Coronary artery (tissue), 2 donors: Measurements from ENCODE around the gene SEZ6L.

Experiments
- DNase-seq: peaks from one replicate; pipeline ENCODE4 v3.0.0-alpha.2; 2017; ENCODE audit warnings: low spot score
- H3K27ac ChIP-seq, 2 donors: fragments of 200-600 bp; sonication (generic); one replicate each; pipeline ENCODE4 v1.5.1; 2016 to 2019
- H3K4me3 ChIP-seq: fragments of 200-600 bp; sonication (generic); 2 replicates; pipeline ENCODE4 v1.5.1; 2016; ENCODE audit warnings: mild to moderate bottlenecking, moderate library complexity
- CTCF ChIP-seq: fragments of 200-600 bp; sonication (generic); IDR thresholded peaks from one replicate; pipeline ENCODE4 v1.5.1; 2019; ENCODE audit warnings: antibody characterized with exemption

SEZ6L gene

DNA sequence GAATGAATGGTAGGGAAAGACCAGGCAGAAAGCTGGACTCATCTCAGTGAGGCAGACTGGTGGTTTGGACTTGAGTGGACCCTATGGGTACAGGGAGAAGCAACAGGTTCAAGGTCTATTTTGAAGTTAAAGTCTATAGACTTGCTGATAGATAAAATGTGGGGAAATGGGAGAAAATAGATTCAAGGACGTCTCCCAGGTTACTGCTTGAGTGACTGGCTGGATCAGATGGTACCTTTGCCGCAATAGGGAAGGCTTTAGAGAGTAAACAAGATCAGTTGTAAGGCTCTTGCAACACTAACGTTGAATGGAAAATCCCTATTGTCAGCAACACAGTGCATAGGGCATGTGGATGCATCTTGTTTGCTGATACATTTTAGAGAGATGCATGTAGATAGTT, 27.4 kb downstream of the SEZ6L start:
- Histone ChIP-seq H3K4me3 (no peak overlapping the region), H3K27ac (no peak overlapping the region)
- TF ChIP-seq CTCF = no peak
- DNase-seq = no peak

- Histone ChIP-seq H3K27ac (no peak overlapping the region), H3K4me3 (no peak overlapping the region)
- DNase-seq = peak; percentile 21
- TF ChIP-seq CTCF = no peak
These were observed 28.2 kb downstream of the SEZ6L start for GRCh38 chr22:26197425-26197824.

DNA sequence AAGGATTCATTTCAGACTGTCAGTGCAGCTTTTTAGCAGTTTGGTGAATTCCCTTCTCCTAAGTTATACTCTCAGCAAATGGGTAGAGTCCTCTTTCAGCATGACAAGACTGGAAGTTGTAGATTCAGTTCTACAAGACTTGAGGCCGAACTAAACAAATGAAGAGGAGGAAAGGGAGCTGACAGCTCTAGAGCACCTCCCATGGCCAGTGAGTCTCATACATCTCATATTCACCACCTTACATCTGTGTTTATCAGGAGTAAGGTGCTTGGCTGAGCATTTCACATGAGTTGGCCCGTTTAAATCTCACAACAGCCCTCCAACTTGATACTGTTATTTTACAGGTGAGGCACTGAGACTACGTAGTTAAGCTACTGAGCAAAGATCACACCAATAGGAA, 30.4 kb downstream of the SEZ6L start:
- TF ChIP-seq CTCF = no peak
- no peak overlapping the region for H3K4me3 ChIP-seq
- H3K27ac ChIP-seq = no peak overlapping the region
- no peak for DNase-seq

- DNase-seq = peak; percentile 3
- H3K4me3 ChIP-seq = no peak overlapping the region
- H3K27ac ChIP-seq = no peak overlapping the region
- TF ChIP-seq CTCF = no peak
These were observed 33.1 kb downstream of the SEZ6L start for GRCh38 chr22:26202280-26202924.

- Histone ChIP-seq H3K27ac (no peak overlapping the region), H3K4me3 (no peak overlapping the region)
- peak; percentile 3 for DNase-seq
- no peak for TF ChIP-seq CTCF
These were observed 36.2 kb downstream of the SEZ6L start for GRCh38 chr22:26205494-26205893.

DNA sequence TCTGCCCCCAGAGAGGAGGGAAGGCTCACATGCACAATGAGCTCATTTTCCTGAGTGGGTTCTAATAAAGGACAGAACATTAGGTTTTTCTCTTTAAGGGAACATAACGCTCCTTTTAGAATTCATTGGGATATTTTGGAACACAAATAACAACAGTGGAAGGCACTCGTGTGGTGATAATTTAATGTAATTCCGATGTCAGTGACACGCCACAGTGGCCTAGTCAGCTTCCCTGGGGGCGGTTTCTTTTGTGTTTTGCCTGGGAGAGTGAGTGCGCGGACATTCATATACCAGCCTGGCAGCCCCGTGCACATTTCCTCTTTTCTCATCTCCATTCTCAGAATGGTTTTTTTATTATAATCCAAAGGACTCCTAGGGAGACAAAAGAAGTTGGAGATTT, 41.1 kb downstream of the SEZ6L start:
- Histone ChIP-seq H3K27ac (no peak overlapping the region), H3K4me3 (no peak overlapping the region)
- no peak for TF ChIP-seq CTCF
- DNase-seq = no peak

DNA sequence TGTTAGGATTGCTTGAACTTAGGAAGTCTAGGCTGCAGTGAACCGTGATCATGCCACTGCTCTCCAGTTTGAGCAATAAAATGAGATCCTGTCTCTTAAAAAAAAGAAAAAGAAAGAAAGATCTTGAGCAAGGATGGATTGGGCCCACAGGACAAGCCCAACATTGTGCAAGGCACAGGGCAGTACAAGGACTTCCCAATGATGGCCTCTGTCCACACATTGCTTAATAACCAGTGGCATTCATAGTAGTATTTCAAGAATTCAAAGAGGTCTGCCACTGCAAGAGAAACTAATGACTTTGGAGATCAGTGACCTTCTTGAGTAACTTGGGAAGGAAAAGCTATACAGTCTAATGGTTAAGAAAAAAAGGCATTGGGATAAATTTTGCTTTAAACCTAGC, 44.6 kb downstream of the SEZ6L start:
- Histone ChIP-seq H3K27ac (no peak overlapping the region), H3K4me3 (no peak overlapping the region)
- no peak for TF ChIP-seq CTCF
- peak; percentile 17 for DNase-seq
